SJCRH30 (cell line): ENCODE measurements around the gene GRAMD2B. TPM values are rescaled to one million over a fixed set of nuclear protein-coding genes. Genes with fewer than 3 reads are reported as not detected.
"Not testable (repeated sequence)": the region's sequence is repeated elsewhere in the genome, so short reads cannot be mapped to it uniquely, and the experiment has no call there.

Experiments used
- DNase-seq, 2 experiments: peaks; one replicate each; pipeline ENCODE4 v3.0.0-alpha.2; 2015 to 2020
- H3K27ac ChIP-seq: fragments of 250-450 bp; sonication (Bioruptor Pico); 2 replicates; pipeline ENCODE4 v1.5.1; 2020; ENCODE audit warnings: mild to moderate bottlenecking, moderate library complexity
- H3K27me3 ChIP-seq: fragments of 250-450 bp; sonication (Bioruptor Pico); 2 replicates; pipeline ENCODE4 v1.5.1; 2020; ENCODE audit warnings: mild to moderate bottlenecking, moderate library complexity
- H3K36me3 ChIP-seq: fragments of 250-450 bp; sonication (Bioruptor Pico); 2 replicates; pipeline ENCODE4 v1.5.1; 2020; ENCODE audit warnings: mild to moderate bottlenecking, moderate library complexity
- H3K4me1 ChIP-seq: fragments of 250-450 bp; sonication (Bioruptor Pico); 2 replicates; pipeline ENCODE4 v1.5.1; 2020; ENCODE audit warnings: mild to moderate bottlenecking, moderate library complexity
- H3K4me3 ChIP-seq: fragments of 250-450 bp; sonication (Bioruptor Pico); 2 replicates; pipeline ENCODE4 v1.5.1; 2020; ENCODE audit warnings: mild to moderate bottlenecking, moderate library complexity
- H3K9me3 ChIP-seq: fragments of 250-450 bp; sonication (Bioruptor Pico); replicated peaks from 2 replicates; pipeline ENCODE4 v1.5.1; 2020; ENCODE audit warnings: mild to moderate bottlenecking, moderate library complexity
- total RNA-seq: library from RNA; depleted of rRNA; stranded (reverse); fragments of >200 nt; shearing (Covaris generic); gene quantifications from 2 replicates; pipeline ENCODE4 v1.2.3, GENCODE V29; 2014

GRAMD2B gene
- total RNA-seq, 1 experiment from 2014 or later: 14.3 TPM

- Histone ChIP-seq H3K27ac (no peak overlapping the region), H3K4me3 (no peak overlapping the region), H3K9me3 (no peaks in the 10 kb centered on the region), H3K4me1 (0 out of 2 replicates have a peak, but pooled peaks cover 3% of the 10 kb centered on the region), H3K36me3 (0 out of 2 replicates have a peak, but pooled peaks cover 2% of the 10 kb centered on the region), H3K27me3 (no peaks in the 10 kb centered on the region)
- no peak for DNase-seq
These were observed 7.4 kb downstream of the GRAMD2B start for GRCh38 chr5:126430631-126431030.

GRCh38 chr5:126433701-126434100 lies 10.5 kb downstream of the GRAMD2B start:
- Histone ChIP-seq H3K4me3 (no peak overlapping the region), H3K9me3 (peaks cover 6% of the 10 kb centered on the region), H3K27ac (no peak overlapping the region), H3K27me3 (no peaks in the 10 kb centered on the region), H3K36me3 (peaks cover 4% of the 10 kb centered on the region; the same call in 1 of the 2 replicates), H3K4me1 (peaks cover 8% of the 10 kb centered on the region; the same call in 1 of the 2 replicates)
- DNase-seq: no peak

GRCh38 chr5:126435261-126435660 lies 12.1 kb downstream of the GRAMD2B start:
- Histone ChIP-seq H3K27ac (no peak overlapping the region), H3K9me3 (peaks cover 11% of the 10 kb centered on the region), H3K27me3 (no peaks in the 10 kb centered on the region), H3K36me3 (peaks cover 12% of the 10 kb centered on the region), H3K4me3 (no peak overlapping the region), H3K4me1 (peaks cover 11% of the 10 kb centered on the region; the same call in 1 of the 2 replicates)
- DNase-seq: no peak

GRCh38 chr5:126435714-126436113 lies 12.5 kb downstream of the GRAMD2B start:
- Histone ChIP-seq H3K4me1 (peaks cover 11% of the 10 kb centered on the region; the same call in 1 of the 2 replicates), H3K27ac (no peak overlapping the region), H3K4me3 (no peak overlapping the region), H3K36me3 (peaks cover 16% of the 10 kb centered on the region), H3K27me3 (no peaks in the 10 kb centered on the region), H3K9me3 (peaks cover 15% of the 10 kb centered on the region)
- DNase-seq: no peak

GRCh38 chr5:126437721-126438120 lies 14.5 kb downstream of the GRAMD2B start:
- Histone ChIP-seq H3K36me3 (peaks cover 15% of the 10 kb centered on the region), H3K27ac (no peak overlapping the region), H3K4me3 (no peak overlapping the region), H3K27me3 (no peaks in the 10 kb centered on the region), H3K4me1 (peaks cover 11% of the 10 kb centered on the region; the same call in 1 of the 2 replicates), H3K9me3 (peaks cover 15% of the 10 kb centered on the region)
- no peak for DNase-seq

GRCh38 chr5:126438267-126438666 lies 15.1 kb downstream of the GRAMD2B start:
- no peak overlapping the region for H3K4me3 ChIP-seq
- no peaks in the 10 kb centered on the region for H3K27me3 ChIP-seq
- H3K36me3 ChIP-seq: peaks cover 15% of the 10 kb centered on the region

GRCh38 chr5:126438868-126439267 lies 15.7 kb downstream of the GRAMD2B start:
- no peak for DNase-seq
- Histone ChIP-seq H3K36me3 (peaks cover 15% of the 10 kb centered on the region), H3K27me3 (no peaks in the 10 kb centered on the region), H3K4me3 (no peak overlapping the region), H3K4me1 (peaks cover 11% of the 10 kb centered on the region; the same call in 1 of the 2 replicates), H3K9me3 (peaks cover 15% of the 10 kb centered on the region), H3K27ac (no peak overlapping the region)

More at GRCh38 chr5:126438267-126438666, 15.1 kb downstream of the GRAMD2B start:
- DNase-seq: no peak
- Histone ChIP-seq H3K4me1 (peaks cover 11% of the 10 kb centered on the region; the same call in 1 of the 2 replicates), H3K27ac (no peak overlapping the region), H3K9me3 (peaks cover 15% of the 10 kb centered on the region)

GRCh38 chr5:126439724-126440123 lies 16.5 kb downstream of the GRAMD2B start:
- Histone ChIP-seq H3K9me3 (peaks cover 15% of the 10 kb centered on the region), H3K4me1 (peaks cover 18% of the 10 kb centered on the region), H3K36me3 (peaks cover 15% of the 10 kb centered on the region)
- H3K27ac ChIP-seq, H3K4me3 ChIP-seq, H3K27me3 ChIP-seq, DNase-seq: not testable (repeated sequence)

- no peak for DNase-seq
- H3K9me3 ChIP-seq: peaks cover 15% of the 10 kb centered on the region
- H3K27me3 ChIP-seq: no peaks in the 10 kb centered on the region
- H3K4me1 ChIP-seq: peaks cover 29% of the 10 kb centered on the region
- H3K4me3 ChIP-seq: no peak overlapping the region
- H3K36me3 ChIP-seq: peaks cover 15% of the 10 kb centered on the region
- no peak overlapping the region for H3K27ac ChIP-seq
These were observed 18.0 kb downstream of the GRAMD2B start for GRCh38 chr5:126441230-126441629.

GRCh38 chr5:126443374-126443851 lies 20.2 kb downstream of the GRAMD2B start:
- no peaks in the 10 kb centered on the region for H3K27me3 ChIP-seq
- no peak for DNase-seq
- H3K4me1 ChIP-seq: peaks cover 39% of the 10 kb centered on the region
- H3K36me3 ChIP-seq: peaks cover 12% of the 10 kb centered on the region
- H3K9me3 ChIP-seq: peaks cover 11% of the 10 kb centered on the region
- no peak overlapping the region for H3K4me3 ChIP-seq
- no peak overlapping the region for H3K27ac ChIP-seq

- no peak overlapping the region; the same call in 1 of the 2 replicates for H3K27ac ChIP-seq
- H3K4me3 ChIP-seq: no peak overlapping the region
- H3K36me3 ChIP-seq: peaks cover 12% of the 10 kb centered on the region
- peaks cover 40% of the 10 kb centered on the region for H3K4me1 ChIP-seq
- peak; percentile 13 to 18 for DNase-seq
- peaks cover 6% of the 10 kb centered on the region for H3K9me3 ChIP-seq
- no peaks in the 10 kb centered on the region for H3K27me3 ChIP-seq
These were observed 20.9 kb downstream of the GRAMD2B start for GRCh38 chr5:126444137-126444536.

GRCh38 chr5:126445502-126446174 lies 22.4 kb downstream of the GRAMD2B start:
- Histone ChIP-seq H3K4me1 (peaks cover 50% of the 10 kb centered on the region), H3K27ac (peak overlapping the region; percentile 93), H3K9me3 (no peaks in the 10 kb centered on the region; the same call in 1 of the 2 replicates), H3K4me3 (no peak overlapping the region), H3K27me3 (no peaks in the 10 kb centered on the region), H3K36me3 (peaks cover 1% of the 10 kb centered on the region)
- peak; percentile 85 to 89 for DNase-seq

- peak; percentile 64 to 67 for DNase-seq
- Histone ChIP-seq H3K27ac (peak overlapping the region; percentile 93), H3K27me3 (no peaks in the 10 kb centered on the region), H3K4me1 (peaks cover 50% of the 10 kb centered on the region), H3K9me3 (no peaks in the 10 kb centered on the region), H3K4me3 (no peak overlapping the region), H3K36me3 (no peaks in the 10 kb centered on the region)
These were observed 23.5 kb downstream of the GRAMD2B start for GRCh38 chr5:126446498-126447224.

GRCh38 chr5:126448720-126449119 lies 25.5 kb downstream of the GRAMD2B start:
- Histone ChIP-seq H3K9me3 (no peaks in the 10 kb centered on the region), H3K36me3 (0 out of 2 replicates have a peak, but pooled peaks cover 5% of the 10 kb centered on the region), H3K4me1 (peaks cover 50% of the 10 kb centered on the region), H3K27ac (no peak overlapping the region), H3K27me3 (no peaks in the 10 kb centered on the region), H3K4me3 (no peak overlapping the region)
- DNase-seq: peak in 1 of 2 experiments; percentile 20

- peaks cover 48% of the 10 kb centered on the region for H3K4me1 ChIP-seq
- H3K36me3 ChIP-seq: 0 out of 2 replicates have a peak, but pooled peaks cover 5% of the 10 kb centered on the region
- peak in 1 of 2 experiments; percentile 57 for DNase-seq
- H3K4me3 ChIP-seq: no peak overlapping the region
- H3K27ac ChIP-seq: peak overlapping the region; percentile 32
- H3K9me3 ChIP-seq: no peaks in the 10 kb centered on the region
- no peaks in the 10 kb centered on the region for H3K27me3 ChIP-seq
These were observed 26.6 kb downstream of the GRAMD2B start for GRCh38 chr5:126449751-126450271.
